Activated CD8-positive, alpha-beta memory T cell treated with anti-CD3 and anti-CD28 coated beads, Interleukin-2, amount 50 U/mL, for 48 hours (primary cell): ENCODE results near the gene MALT1.

ENCODE experiments used
- DNase-seq: peaks from one replicate; pipeline ENCODE4 v3.0.0-alpha.2; 2020

MALT1 gene

GRCh38 chr18:58779529-58779928 lies 108.3 kb downstream of the MALT1 start:
- DNase-seq = no peak

GRCh38 chr18:58780045-58780444 lies 108.8 kb downstream of the MALT1 start:
- DNase-seq = no peak

GRCh38 chr18:58781627-58782194 lies 110.4 kb downstream of the MALT1 start:
- DNase-seq = peak; percentile 74

GRCh38 chr18:58784601-58785137 lies 113.4 kb downstream of the MALT1 start:
- no peak for DNase-seq

GRCh38 chr18:58785171-58785805 lies 114.0 kb downstream of the MALT1 start:
- DNase-seq = no peak

GRCh38 chr18:58785870-58786269 lies 114.6 kb downstream of the MALT1 start:
- DNase-seq = no peak

GRCh38 chr18:58787536-58788149 lies 116.4 kb downstream of the MALT1 start:
- no peak for DNase-seq

- no peak for DNase-seq
Observed at GRCh38 chr18:58788470-58788869, 117.2 kb downstream of the MALT1 start.

- no peak for DNase-seq
Observed at GRCh38 chr18:58788971-58789875, 118.0 kb downstream of the MALT1 start.

- no peak for DNase-seq
Observed at GRCh38 chr18:58789876-58790240, 118.6 kb downstream of the MALT1 start.

GRCh38 chr18:58792086-58792485 lies 120.8 kb downstream of the MALT1 start:
- no peak for DNase-seq

GRCh38 chr18:58793361-58793760 lies 122.1 kb downstream of the MALT1 start:
- DNase-seq = no peak

GRCh38 chr18:58796220-58796619 lies 125.0 kb downstream of the MALT1 start:
- no peak for DNase-seq

- no peak for DNase-seq
Observed at GRCh38 chr18:58800582-58800981, 129.3 kb downstream of the MALT1 start.

- no peak for DNase-seq
Observed at GRCh38 chr18:58802959-58803358, 131.7 kb downstream of the MALT1 start.

- DNase-seq = no peak
Observed at GRCh38 chr18:58803978-58804377, 132.7 kb downstream of the MALT1 start.
